A673 (cell line): Measurements from ENCODE around the gene CCR8.

Experiments used
- EZH2 ChIP-seq: fragments of 200-600 bp; sonication (generic); IDR thresholded peaks from 2 replicates; pipeline ENCODE4 v1.6.1; 2017; ENCODE audit warnings: borderline replicate concordance, low read depth, mild to moderate bottlenecking, mixed read lengths, antibody characterized with exemption, low read length; ENCODE audit not compliant: poor library complexity, severe bottlenecking
- TF ChIP-seq, protein P1 (sequence below): fragments of 300-800, 200-600 bp; sonication (generic); conservative IDR thresholded peaks from 2 replicates; pipeline ENCODE4 v1.5.1; 2017; ENCODE audit warnings: low read depth, mild to moderate bottlenecking, antibody characterized with exemption, low read length, moderate library complexity, mixed read lengths

DNA sequence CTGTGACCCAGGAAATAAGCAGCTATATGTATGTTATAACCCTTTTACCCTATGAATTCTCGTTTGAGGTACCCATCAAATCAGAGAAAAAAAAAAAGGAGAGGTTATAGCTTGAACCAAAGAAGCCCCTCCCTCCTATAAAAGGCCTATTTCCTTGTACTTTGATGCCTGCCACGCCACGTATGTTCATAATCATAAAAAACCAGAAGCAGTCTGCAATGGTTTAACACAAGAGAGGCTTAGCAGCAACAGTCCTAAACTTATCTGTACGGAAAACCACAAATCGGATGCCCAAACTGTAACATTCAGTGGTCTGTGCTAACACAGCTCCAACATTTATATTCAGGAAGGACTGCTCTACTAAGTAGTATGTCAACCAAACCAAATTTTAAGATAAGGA, 21.2 kb downstream of the CCR8 start:
- no peak for TF ChIP-seq EZH2
- TF ChIP-seq, protein P1, sequence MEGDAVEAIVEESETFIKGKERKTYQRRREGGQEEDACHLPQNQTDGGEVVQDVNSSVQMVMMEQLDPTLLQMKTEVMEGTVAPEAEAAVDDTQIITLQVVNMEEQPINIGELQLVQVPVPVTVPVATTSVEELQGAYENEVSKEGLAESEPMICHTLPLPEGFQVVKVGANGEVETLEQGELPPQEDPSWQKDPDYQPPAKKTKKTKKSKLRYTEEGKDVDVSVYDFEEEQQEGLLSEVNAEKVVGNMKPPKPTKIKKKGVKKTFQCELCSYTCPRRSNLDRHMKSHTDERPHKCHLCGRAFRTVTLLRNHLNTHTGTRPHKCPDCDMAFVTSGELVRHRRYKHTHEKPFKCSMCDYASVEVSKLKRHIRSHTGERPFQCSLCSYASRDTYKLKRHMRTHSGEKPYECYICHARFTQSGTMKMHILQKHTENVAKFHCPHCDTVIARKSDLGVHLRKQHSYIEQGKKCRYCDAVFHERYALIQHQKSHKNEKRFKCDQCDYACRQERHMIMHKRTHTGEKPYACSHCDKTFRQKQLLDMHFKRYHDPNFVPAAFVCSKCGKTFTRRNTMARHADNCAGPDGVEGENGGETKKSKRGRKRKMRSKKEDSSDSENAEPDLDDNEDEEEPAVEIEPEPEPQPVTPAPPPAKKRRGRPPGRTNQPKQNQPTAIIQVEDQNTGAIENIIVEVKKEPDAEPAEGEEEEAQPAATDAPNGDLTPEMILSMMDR = no peak
